GM18867 (cell line): ENCODE data around the gene SPAG17.

ENCODE experiments used
- ATAC-seq: cut with Tn5 transposase; IDR thresholded peaks from one replicate; pipeline ENCODE4 v1.9.1; 2021; ENCODE audit warnings: mild to moderate bottlenecking, moderate library complexity; ENCODE audit not compliant: unreplicated experiment

SPAG17 gene

DNA sequence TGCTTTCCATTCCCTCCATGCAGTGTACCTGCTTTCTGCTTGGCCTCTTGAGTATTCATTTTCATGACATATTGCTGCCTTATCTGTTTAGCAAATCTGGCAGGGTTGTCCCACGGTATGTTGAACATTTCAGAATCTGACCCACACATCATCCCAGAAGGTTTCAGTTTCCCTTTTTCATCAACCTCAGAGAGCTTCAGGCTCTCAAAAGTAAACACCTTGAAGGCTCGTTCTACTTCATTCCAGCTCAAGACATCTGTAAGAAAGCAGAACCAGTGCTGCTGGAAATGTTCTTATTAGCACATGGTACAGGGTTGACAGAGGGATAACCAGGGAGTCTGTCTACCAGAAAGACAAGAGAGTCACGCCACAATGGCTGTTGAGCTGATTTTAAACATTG lies 103.6 kb downstream of the SPAG17 start:
- peak; percentile 83 for ATAC-seq

DNA sequence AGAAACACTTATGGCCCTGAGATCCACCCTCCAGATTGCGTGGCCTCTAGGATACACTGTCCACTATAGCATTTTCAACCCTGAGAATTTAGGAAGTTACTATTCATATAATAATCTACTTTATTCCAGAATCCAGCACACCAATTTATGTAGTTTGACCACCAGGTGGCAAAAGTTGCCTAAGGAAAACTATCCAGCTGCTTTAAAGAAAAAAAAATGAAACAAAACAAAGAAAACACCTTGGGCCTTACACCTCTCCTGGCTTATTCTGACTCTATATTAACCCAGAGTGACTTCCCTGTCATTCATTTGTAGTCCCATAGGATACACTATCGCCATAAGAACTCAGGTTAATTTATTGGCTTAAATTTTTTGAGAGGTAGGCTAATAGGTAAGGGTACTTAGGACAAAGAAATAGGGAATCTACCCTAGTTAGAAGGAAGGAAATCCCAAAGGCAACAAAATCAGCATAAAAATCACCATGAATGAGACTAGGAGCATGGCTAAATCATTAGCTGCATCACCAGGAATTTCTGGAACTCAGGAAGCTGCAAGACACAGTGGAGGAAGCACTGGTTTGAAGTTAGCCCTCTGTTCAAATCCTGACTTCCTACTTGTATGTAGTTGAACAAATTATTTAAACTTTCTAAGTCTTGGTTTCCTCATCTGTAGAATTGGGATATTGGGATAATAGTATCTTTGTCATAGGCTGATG lies 107.5 kb downstream of the SPAG17 start:
- no peak for ATAC-seq

DNA sequence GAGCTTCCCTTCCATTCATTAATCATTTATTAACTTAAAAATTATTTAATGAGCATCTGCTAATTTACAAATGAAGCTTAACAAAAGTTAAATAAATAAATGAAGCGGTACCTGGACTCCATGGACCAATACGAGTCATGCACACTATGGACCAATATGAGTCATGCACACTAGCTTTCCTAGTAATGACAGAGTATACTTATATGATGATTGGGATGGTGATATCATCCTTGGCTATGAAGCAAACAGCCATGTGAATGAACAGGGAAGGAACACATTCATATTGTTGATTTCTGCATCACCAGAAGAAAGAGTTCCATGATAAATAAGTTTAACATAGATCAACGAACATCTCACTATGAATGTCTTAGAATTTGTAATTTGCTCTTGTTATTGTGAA lies 109.9 kb downstream of the SPAG17 start:
- ATAC-seq: no peak

DNA sequence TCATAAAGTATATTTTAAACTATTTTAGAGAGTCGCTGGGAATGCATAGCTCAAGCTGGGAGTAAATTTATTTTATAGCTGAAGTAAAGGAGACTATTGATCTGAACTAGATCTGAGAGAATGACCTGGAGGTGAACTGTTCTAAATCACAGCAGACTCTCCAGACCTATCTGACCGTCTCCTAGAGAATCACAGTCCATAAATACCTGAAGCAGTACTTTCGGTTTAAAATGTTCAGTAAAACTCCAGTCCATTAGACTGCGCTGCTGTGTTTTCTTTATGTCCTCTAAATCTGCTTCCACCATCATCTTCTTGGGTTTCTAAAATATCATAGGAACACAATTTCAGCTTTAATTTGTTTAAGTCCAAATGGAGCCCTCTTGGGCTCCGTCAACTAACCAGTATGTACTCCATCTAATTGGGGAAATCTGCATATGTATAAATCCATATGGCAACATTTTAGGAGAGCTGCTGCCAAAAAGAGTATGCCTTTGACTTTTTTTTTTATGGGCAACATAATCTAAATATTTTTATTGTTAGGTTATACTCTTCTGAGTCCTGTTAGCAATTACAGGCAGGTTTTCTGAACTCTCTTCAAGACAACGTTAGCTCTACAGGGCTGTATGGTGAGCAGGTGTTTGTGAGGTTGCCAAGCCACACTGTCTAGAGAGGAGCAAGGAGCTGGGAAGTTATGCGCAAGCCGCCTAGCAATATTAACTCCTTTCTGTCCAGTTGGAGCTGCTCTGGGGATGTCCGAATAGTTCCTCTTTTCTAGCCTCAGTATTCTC lies 111.2 kb downstream of the SPAG17 start:
- no peak for ATAC-seq

DNA sequence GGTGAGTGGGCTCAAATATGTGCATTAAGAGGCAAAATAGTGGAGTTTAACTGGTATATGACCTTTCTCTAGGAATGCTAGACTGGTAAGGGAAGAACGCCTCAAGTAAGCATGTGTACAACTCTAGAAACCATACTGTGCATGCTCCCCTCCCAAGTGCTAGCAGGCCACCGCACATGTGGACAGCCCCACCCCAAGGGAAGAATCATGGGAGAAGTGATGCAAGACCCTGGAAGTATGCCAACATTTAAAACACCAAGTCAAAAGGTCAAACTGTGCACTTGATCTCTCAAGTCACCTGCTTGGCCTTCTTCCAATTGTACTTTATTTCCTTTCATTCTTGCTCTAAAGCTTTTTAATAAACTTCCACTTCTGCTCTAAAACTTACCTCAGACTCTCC lies 135.0 kb downstream of the SPAG17 start:
- no peak for ATAC-seq

DNA sequence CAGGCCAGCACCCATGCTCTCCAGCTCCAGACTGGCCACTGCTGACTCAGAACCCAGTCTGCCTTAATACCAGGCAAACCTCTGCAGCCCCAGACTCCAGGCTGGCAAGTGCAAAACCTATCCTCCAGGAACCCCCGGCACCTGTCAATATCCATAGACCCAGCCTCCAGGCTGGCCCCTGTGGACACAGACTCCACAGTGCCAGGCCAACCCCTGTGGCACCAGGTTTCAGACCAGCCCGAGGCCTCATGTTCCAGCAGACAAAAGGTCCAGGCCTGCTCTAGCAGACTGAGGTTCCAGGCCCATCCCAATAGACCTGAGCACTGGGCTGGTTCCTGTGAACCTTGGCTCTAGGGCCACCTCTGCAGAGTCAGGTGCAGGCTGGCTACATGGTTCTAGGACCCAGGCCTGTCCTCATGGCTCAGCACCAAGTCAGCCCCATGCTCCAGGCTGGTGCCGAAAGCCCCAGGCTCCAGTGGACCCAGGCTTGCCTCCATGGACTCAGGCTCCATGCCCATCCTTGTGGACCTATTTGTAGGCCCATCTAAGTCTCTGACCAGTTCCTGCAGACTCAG lies 137.3 kb downstream of the SPAG17 start:
- ATAC-seq: no peak

DNA sequence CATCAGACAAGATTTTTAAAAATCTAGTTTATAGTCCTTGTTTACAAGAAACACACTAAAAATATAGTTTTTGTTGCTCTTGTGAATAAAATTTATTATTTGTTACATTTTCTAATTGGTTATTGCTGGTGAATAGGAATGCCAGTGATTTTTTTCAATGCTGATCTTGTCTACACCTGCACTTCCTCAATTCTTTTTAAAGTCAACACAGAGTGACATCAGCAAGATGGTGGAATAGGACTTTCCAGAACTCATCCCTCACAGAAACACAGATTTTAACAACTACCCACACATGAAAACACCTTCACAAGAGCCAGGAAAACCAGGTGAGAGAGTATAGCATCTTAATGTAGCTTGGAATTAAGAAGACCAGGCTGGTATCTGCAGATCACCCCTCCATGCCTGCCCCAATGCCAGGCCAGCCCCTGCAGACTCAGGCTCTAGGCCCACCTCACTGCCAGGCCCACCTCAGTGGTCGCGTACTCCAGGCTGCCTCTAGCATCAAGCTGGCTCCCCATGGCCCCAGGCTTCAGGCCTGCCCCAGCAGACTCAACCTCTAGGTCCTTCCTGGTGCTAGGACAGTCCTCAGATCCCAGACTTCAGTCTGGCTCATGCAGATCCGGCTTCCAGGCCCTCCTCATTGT lies 137.9 kb downstream of the SPAG17 start:
- ATAC-seq: no peak

DNA sequence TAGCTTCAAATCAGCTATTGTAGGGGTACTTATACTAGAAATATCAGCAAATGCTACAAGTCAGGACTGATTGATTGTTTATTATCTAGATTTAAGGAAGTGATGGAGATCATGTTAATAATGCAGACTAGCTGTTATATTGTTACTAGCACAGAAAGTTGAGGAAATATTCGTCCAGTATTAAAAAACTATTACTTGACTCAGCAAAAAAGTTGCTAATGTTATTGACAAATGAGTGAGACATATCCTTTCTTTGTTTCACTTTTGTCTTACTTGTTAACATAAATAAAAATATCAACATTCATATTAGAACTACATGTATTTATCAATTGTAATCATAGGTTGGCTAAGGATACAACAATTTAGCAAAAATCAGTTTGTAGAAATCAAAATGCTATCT lies 141.4 kb downstream of the SPAG17 start:
- no peak for ATAC-seq

DNA sequence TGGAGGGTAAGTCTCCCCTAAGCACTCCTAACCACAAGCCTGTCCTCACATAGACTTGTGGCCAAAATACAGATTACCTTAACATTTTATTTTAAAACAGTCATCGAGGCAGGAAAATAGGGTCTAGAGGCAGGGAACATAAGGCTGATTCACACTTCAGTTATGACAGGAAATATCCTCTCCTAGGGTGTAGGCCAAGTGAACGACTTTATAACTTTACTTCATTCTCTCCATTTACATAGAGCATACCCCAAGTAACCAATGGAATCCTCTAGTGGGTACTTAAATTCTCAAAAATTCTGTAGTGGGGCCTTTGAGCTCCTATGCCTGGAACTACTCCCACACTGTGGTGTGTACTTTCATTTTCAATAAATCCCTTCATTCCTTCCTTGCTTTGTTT lies 142.5 kb downstream of the SPAG17 start:
- no peak for ATAC-seq

DNA sequence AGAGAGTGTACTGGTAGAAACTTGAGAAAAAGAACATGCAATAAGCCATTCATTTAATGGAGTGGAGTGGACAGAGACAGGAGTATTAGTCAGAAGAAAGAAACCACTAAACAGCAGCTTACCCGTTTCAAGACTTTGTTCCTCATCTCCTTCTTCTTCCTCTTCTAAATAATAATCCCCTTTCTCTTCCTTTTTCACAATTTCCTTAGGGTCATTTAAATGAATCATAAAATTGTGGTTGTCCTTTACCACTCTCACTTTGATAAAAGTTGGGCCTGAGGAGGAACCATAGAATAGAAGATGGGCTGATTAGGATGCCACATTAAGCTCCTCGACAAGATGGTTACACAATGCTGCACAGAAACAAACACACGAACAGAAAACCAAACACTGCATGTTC lies 145.9 kb downstream of the SPAG17 start:
- no peak for ATAC-seq

DNA sequence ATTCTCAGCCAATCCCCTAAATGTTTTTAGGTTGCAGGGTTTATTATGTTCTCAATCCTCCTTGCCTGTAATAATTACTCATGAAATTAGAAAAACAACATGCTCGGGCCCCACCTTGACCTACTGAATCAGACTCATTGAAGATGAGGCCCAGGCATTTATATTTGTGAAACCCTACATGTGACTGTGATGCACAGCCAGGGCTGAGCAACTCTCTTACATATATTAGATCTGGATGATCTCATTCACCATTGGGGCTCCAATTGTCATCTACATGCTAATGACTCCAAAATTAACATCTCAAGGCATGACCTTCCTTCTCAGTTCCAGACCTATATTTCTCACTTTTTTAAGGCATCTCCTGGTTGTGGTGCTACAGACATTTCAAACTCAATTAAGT lies 152.1 kb downstream of the SPAG17 start:
- ATAC-seq: no peak

DNA sequence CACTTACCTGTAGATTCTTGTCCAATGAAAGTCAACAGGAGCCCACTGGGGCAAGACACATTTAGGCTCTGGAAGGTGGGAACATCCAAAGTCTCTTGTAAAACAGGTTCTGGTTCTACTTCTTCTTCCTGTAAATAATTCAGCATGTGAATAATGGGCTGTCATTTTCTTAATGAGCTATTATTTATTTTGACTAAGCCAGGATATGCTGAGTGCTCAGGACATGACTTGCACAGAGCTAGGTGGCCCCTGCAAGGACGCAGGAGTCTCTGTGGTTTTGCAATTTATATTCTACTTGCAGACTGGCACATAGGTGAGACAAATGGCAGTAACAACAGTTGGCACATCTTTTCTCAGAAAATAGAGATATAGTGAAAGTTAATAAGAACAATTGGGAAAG lies 156.8 kb downstream of the SPAG17 start:
- ATAC-seq: no peak

DNA sequence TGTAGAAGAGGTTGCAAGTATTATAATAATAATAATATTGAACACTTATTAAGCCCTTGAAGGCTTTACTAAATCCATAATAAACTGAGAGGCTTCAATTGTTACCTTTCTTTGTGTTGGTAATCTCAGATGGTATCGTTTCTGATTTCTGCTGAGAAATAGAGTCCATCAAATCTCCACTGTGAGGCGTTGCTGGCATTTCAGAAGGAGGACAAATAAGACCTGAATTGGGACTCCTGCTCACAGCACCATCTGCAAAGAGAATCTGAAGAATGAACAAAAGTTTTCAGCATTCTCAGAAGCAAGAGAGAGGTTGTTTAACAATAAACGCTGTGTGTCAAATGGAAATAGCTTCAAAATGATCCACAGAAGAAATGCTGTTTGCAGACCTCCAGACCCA lies 161.8 kb downstream of the SPAG17 start:
- no peak for ATAC-seq

DNA sequence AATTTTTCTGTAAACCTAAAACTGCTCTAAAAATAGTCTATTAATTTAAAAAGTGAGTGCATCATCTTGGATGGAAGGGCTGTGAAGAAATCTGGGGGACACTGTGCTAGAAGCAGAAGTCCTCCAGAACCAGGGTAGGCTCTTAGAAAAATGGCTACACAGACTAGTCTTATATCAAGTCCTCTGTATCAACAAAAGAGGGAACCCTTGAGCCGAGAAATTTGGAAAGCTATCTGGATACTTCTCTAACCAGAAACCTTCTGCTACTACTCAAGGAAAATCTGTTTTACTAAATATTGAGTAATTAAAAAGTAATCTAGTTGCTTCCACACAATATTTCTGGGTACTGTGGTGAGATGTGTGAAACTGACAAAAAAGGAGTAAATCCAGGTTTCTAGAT lies 163.4 kb downstream of the SPAG17 start:
- ATAC-seq: no peak

DNA sequence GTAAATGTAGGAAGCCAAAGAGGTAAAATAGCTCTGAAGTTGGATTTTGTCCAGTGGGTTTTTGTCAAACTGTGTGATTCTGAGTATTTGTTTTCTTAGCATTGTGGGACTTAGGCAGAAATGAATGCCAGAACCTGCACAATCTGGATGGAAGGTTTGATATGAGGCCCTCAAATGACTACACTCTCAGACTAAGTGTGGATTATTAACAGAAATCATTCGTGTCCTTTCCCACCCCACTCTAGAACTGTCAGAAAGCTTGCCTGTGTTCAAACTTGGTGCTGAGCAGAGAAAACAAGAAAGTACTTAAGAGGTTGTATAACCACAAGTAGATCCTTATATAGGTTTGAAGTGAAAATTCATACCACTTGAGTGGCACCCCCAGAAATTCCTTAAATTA lies 167.0 kb downstream of the SPAG17 start:
- no peak for ATAC-seq

DNA sequence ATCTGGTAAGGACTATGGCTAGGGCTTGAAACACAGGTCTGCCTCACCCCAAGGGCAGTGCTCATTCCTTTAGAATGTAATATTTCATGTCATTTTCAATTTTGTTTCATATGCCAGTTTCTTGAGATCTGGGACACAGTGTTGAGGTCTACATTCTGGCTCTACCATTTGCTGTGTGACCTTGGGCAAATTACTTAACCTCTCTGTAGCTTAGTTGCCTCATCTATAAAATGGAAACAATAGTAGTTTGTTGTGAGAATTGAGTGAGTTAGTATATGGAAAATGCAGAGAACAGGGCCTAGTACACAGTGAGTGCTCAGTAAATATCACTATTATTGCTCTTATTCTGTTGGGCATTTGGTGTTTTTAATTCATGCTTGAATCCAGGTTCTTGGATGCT lies 171.1 kb downstream of the SPAG17 start:
- ATAC-seq: no peak

DNA sequence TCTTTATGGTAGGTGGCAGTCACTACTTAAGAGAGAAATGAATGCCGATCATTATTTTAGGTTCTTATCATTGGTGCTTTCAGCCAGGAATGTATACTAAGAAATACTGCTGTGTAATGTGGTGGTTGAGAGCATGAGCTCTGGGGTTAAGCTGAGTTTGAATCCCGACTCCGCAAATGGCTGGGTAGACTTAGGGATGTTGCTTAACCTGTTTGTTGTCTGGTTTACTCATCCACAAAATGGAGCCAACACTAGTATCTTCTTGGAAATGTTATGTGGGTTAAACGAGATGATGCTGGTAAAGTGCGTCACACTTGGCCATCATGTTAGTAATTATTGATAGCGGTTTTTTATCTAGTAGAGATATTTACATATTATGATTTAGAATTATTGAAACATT lies 171.7 kb downstream of the SPAG17 start:
- ATAC-seq: no peak

DNA sequence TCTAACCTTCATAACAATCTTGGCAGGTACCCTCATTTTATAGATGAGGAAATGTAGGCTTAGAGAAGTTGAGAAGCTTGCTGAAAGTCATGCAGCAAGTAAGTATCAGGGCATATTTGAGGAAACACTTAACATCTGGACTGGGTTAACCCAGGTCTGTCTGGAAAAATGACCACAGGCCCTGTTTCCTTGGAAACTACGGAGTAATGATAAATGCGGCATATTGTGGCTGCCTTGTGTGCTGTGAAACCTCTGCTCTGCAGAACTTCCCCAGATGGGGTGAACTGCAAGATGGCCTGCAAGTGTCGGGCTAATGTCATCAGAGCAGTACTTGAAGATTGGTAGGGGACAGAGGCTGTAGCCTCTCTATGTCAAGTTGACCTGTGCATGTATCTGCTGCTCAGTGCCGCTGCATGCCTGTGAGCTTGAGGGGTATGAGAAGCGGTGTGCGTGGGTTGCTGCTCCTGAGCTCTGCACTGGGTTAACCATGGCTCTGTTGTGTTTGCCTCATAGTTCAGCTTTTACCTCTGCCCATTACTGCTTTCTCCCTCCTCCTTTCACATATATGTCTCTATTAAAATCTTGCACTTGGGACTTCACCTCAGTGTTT lies 172.4 kb downstream of the SPAG17 start:
- ATAC-seq: no peak

DNA sequence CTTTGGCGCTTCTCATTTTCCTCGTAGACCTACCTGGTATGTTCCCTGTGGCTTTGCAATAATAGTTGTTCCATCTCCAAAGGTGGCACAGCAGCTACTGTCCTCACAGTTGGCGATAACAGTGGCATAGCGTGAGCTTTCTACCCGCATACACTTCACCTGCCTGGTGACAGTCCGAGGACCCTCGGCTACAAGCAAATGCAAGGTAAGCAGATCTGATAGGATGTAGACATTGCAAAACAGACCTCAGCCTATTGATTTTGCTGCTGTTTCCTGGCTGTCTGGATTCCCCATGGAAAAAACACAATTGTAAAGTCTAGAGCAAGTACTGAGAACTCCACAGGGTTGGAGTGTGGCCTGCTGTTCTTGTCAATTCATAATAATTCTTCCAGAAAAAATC lies 177.0 kb downstream of the SPAG17 start:
- ATAC-seq: no peak

DNA sequence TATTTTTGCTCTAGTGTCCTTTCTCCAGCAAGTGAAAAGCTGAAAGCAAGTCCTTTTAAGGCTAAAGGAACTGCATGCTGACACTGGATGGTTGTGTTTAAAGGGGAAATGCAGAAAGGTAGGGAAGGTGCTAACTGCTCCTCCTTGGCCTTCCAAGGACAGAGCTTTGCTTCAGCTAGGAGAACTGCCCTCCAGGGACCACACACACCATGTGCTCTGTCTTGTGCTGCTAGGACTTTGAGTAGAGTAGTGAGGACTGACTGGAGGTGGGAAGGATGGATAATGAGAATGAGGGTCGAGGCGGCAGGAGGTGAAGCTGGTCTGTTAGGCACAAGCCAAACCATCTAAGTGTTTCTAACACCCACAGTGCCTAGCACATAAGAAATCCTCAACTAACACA lies 177.6 kb downstream of the SPAG17 start:
- ATAC-seq: no peak

DNA sequence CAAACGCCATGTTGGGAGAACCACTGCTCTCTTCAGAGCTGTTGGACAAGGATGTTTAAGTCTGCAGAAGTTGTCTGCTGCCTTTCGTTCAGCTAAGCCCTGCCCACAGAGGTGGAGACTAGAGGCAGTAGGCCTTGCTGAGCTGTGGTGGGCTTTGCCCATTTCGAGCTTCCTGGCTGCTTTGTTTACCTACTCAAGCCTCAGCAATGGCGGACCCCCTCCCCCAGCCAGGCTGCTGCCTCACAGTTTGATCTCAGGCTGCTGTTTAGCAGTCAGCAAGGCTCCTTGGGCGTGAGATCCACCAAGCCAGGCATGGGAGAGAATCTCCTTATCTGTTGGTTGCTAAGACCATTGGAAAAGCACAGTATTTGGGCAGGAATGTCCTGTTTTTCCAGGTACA lies 180.7 kb downstream of the SPAG17 start:
- no peak for ATAC-seq
